Measurements from ENCODE around the gene P2RX4.
"Not testable (repeated sequence)": the region's sequence is repeated elsewhere in the genome, so short reads cannot be mapped to it uniquely, and the experiment has no call there.

The P2RX4 gene

GRCh38 chr12:121189619-121190155 is 20.2 kb upstream of the P2RX4 start:
- DNase-seq = no peak

DNA sequence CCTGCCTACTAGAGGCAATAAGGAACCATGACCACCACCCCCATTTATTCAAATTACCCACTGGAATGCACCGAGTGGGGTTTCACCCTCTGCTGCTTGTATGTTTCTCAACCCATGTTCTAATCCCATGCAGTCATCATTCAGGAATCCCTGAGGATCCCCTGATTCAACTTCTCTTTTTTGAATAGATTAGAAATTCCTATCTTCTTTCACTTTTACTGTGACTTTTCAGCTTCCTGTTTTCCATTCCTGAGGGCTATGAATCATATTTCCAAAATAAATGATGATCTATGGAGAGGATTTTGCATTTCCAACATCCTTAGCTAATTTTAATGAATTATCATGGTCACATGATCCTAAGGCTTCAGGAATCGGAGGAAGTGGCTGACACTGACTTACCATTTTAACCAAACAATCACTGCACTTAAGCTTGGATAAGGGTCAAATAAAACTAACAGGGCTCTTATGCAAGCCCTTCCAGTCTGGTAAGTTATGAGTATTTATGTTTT is 19.4 kb upstream of the P2RX4 start:
- DNase-seq = no peak

- DNase-seq = no peak
Measured at GRCh38 chr12:121191151-121191550, 18.8 kb upstream of the P2RX4 start.

DNA sequence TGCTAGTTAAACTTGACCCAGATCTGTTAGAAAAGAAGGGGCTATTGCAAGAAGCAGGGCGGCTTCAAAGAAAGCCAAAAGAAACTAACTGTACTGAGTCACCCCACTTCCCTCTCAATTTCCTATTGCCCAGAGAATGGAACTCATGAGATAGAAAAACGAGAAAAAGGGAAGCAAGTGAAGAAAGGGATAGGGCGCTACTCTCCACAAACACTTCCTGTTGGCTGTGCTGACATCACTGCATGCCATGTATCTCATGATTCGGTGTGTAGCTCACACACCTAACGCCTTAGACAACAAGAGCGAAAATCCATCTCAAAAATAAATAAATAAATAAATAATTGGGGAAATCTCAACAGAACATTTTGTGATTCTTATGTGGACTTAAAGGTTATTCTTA is 13.0 kb upstream of the P2RX4 start:
- DNase-seq = no peak

- DNase-seq = no peak
Measured at GRCh38 chr12:121198949-121199348, 11.0 kb upstream of the P2RX4 start.

DNA sequence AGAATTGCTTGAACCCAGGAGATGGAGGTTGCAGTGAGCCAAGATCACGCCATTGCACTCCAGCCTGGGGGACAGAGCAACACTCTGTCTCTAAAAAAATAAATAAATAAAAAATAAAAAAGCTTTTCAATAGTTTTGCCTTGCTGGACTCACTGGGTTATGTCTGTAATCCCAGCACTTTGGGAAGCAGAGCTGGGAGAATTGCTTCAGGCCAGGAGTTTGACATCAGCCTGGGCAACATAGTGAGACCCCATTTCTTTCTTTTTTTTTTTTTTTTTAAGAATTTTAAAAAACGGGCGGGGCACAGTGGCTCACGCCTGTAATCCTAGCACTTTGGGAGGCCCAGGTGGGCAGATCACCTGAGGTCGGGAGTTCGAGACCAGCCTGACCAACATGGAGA is 8.8 kb upstream of the P2RX4 start:
- DNase-seq = not testable (repeated sequence)

GRCh38 chr12:121202407-121203355 is 7.2 kb upstream of the P2RX4 start:
- DNase-seq = no peak

DNA sequence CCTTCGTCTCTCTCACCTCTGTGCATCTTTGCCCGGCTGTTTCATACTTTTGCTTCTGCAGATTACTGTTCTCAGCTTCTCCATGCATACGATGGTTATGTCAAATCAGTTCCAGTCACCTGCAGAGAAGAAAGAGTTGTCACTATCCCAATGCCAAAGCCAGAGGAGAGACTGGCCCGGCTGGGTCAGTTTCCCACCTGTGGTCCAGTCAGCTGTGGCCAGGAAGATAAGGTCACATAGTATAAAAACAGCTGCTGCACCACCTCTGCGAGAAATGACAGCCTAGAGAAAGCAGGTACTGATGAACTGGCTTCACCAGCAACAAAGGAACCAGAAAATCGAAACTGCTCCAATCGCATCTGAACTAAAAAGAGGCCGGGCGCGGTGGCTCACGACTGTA is 6.4 kb upstream of the P2RX4 start:
- no peak for DNase-seq

- DNase-seq = no peak
Measured at GRCh38 chr12:121205491-121205890, 4.4 kb upstream of the P2RX4 start.

GRCh38 chr12:121208571-121208970 is 1.4 kb upstream of the P2RX4 start:
- not testable (repeated sequence) for DNase-seq

GRCh38 chr12:121209221-121209620 is 708 bp upstream of the P2RX4 start:
- DNase-seq = no peak

DNA sequence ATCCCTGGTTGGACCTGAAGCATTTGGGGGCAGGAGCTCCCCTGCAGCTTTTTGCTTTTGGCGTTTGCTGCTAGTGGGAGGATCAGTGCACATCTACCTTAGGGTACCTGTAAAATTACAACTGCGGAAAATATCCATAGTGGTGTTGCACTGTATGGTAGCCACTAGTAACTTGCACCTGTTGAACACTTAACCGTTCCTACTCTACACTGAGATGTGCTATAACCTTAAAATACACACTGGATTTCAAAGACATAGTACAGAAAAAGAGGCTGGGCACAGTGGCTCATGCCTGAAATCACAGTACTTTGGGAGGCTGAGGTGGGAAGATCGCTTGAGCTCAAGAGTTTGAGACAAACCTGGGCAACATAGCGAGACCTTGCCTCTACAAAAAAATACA is 2.9 kb downstream of the P2RX4 start:
- no peak for DNase-seq

GRCh38 chr12:121214166-121214777 is 4.3 kb downstream of the P2RX4 start:
- no peak for DNase-seq

DNA sequence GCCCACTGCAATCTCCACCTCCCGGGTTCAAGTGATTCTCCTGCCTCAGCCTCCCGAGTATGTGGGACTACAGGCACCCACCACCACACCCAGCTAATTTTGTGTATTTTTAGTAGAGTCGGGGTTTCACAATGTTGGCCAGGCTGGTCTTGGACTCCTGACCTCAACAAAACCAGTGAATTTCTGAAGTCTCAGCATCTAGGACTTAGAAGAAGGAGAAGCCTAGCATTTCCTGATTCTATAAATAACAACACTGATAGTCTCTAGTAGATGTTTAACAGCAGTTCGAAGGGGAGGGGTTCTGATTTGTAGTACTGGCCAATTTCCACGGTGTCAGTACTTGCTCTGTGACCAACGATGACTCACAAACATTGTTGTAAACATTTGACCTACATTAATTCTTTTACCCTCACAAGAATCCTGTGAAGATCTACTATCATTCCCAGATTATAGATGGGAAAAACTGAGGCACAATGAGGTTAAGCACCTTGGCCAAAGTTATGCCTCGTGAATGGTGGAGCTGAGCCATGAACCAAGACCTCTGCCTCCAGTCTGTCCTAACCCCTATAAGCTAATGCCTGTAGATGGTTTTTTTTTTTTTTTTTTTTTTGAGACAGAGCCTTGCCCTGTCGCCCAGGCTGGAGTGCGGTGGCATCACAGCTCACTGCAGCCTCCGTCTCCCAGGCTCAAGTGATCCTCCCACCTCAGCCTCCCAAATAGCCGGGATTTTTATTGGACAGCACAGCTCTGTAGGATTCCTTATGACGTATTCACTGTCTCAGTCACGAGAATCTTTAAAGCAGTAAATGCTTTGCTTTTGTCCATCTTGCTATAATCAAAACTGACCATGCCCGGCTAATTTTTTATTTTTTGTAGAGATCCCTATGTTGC is 5.2 kb downstream of the P2RX4 start:
- no peak for DNase-seq

DNA sequence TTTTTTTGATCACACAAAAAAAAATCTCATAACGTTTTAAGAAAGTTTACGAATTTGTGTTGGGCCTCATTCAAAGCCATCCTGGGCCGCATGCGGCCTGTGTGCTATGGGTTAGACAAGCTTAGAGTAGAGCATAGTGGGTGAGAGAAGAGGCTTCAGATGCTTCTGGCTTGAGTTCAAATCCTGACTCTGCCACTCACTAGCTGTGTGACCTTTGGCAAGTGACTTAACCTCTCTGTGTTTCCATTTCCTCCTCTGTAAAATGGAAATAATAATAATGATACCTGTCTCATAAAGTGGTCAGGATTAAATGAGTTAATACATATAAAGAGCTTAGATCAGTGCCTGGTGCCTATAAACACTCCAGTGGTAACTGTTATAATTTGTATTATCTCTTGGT is 6.2 kb downstream of the P2RX4 start:
- DNase-seq = no peak

GRCh38 chr12:121217063-121217462 is 7.1 kb downstream of the P2RX4 start:
- no peak for DNase-seq

DNA sequence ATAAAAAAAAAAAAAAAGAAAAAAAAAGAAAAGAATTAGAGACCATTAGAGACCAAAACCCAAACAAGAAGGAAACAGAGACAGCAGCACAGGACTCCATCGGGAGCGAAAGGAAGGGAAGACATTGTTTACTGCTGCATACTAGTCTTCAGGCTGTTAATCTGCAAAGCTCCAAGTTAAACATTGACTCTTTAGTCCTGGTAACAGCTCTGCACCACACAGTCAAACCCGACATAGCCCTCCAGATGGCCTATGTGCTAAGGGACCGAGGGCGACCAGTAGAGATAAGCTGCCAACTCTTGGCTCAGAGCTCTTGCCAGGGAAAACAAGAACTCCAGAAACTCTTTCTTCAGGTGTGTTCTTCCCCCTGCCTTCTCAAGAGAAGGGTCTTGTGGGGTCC is 7.8 kb downstream of the P2RX4 start:
- no peak for DNase-seq

GRCh38 chr12:121218588-121219352 is 8.8 kb downstream of the P2RX4 start:
- no peak for DNase-seq

DNA sequence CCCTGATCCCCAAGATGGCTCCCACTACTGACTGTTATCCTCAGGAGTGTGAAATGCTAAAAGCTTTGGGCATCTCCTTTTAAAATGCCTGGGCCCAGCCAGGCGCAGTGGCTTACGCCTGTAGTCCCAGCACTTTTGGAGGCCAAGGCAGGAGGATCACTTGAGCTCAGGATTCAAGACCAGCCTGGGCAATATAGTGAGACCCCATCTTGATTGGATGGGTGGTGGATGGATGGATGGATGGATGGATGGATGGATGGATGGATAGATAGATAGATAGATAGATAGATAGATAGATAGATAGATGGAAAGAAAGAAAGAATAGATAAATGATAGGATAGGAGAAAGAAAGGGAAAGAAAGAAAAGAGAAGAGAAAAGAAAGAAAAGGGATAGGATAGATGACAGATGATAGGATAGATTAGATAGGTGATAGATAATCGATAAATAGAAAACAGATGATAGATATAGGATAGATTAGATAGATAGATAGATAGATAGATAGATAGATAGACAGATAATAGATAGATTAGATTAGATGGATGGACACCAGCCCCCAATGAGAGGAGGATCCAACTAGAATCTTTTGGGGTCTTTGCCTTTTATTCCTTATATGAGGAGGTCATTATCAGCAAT is 9.5 kb downstream of the P2RX4 start:
- DNase-seq = no peak

DNA sequence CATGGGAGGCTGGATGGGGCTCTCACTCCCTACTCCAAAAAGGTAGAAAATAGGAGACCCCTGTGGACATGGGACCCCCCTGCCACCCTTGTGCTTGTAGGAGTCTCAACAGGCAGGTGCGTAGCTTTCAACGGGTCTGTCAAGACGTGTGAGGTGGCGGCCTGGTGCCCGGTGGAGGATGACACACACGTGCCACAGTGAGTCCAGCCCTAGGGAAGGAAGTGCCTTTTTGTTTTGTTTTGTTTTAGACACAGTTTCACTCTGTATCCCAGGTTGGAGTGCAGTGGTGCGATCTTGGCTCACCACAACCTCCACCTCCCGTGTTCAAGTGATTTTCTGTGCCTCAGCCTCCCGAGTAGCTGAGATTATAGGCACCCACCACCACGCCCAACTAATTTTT is 12.9 kb downstream of the P2RX4 start:
- DNase-seq = no peak

All from GOT3 (cell line).